NCI-H2081 (cell line): ENCODE results near the gene PAFAH1B1.

Experiments
- DNase-seq, 2 experiments: peaks; one replicate each; lab custom pipeline; 2025; lab: John Stamatoyannopoulos, UW

PAFAH1B1 gene

GRCh38 chr17:2719861-2720260, 126.4 kb downstream of the PAFAH1B1 start:
- no peak for DNase-seq

GRCh38 chr17:2721603-2722002, 128.1 kb downstream of the PAFAH1B1 start:
- DNase-seq, result no peak

GRCh38 chr17:2722611-2723010, 129.2 kb downstream of the PAFAH1B1 start:
- no peak for DNase-seq

- no peak for DNase-seq
Measured at GRCh38 chr17:2723505-2723996, 130.1 kb downstream of the PAFAH1B1 start.

- no peak for DNase-seq
Measured at GRCh38 chr17:2723997-2724783, 130.7 kb downstream of the PAFAH1B1 start.

- DNase-seq, result no peak
Measured at GRCh38 chr17:2724784-2725164, 131.3 kb downstream of the PAFAH1B1 start.

GRCh38 chr17:2730764-2731353, 137.4 kb downstream of the PAFAH1B1 start:
- DNase-seq, result no peak

GRCh38 chr17:2731807-2732206, 138.4 kb downstream of the PAFAH1B1 start:
- DNase-seq, result no peak

- DNase-seq, result no peak
Measured at GRCh38 chr17:2734939-2735338, 141.5 kb downstream of the PAFAH1B1 start.
